NOMO-1 treated with DMSO at 0.1 percent for 48 hours (cell line): ENCODE measurements around the gene NFE2L3.
"Not testable (repeated sequence)": the region's sequence is repeated elsewhere in the genome, so short reads cannot be mapped to it uniquely, and the experiment has no call there.

Experiments used
- DNase-seq: peaks from one replicate; lab custom pipeline; 2025; ENCODE audit not compliant: unreplicated experiment; lab: John Stamatoyannopoulos, UW

The NFE2L3 gene

GRCh38 chr7:26151953-26152781 lies at the start of gene NFE2L3:
NFE2L3 (plus strand) TSS chr7:26152198; CDS start chr7:26152499, 301 bp downstream.
- peak; percentile 86 for DNase-seq

DNA sequence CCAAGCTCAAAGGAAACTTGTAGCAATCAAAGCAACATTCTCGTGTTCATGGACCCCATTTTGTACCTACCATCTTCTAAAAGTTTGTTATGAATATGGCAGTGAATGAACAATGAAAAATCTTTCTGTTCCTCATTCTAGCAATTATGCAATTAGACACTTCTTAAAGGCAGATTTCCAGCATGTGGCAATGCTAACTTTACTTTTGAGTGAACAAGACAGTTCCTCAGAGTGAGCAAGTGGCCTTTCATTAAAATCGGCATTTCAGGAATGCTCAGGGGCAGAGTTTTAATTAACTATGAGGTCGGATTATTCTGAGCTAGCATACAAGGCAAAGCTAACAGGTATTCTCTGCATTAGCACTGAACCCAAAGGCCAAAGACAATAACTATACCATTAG lies 48.4 kb upstream of the NFE2L3 start:
- peak; percentile 86 for DNase-seq

DNA sequence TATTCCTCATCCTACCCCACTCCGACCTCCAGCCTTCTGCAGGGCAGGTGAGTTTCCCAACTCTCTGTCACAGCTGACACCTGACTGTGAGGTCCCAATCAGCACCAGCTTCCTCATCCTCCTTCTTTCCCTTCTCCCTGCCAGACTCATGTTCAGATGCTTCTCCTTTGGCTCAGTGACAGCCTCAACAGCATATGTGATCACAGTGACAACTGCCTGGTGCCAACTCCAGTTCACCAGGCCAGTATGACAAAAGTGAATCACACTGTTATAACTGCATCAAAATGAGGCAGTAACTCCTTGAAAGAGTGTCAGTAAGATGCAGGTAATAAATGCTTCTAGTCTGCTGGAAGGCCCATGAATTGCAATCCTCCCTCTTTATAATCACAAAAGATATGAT lies 46.8 kb upstream of the NFE2L3 start:
- no peak for DNase-seq

DNA sequence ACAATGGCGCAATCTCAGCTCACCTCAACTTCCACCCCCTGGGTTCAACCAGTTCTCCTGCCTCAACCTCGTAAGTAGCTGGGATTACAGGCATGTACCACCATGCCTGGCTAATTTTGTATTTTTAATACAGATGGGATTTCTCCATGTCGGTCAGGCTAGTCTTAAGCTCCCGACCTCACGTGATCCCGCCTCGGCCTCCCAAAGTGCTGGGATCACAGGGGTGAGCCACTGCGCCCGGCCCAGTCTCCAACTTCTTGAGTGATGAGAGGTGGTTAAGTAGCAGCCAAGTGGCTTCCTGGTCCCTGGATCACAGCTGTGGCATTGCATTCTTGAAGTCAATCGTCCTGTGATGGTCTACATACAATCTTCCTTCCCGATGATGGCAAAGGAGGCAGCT lies 46.1 kb upstream of the NFE2L3 start:
- DNase-seq = no peak

- DNase-seq = no peak
Measured at GRCh38 chr7:26112203-26112740, 39.7 kb upstream of the NFE2L3 start.

- no peak for DNase-seq
Measured at GRCh38 chr7:26115650-26116049, 36.3 kb upstream of the NFE2L3 start.

DNA sequence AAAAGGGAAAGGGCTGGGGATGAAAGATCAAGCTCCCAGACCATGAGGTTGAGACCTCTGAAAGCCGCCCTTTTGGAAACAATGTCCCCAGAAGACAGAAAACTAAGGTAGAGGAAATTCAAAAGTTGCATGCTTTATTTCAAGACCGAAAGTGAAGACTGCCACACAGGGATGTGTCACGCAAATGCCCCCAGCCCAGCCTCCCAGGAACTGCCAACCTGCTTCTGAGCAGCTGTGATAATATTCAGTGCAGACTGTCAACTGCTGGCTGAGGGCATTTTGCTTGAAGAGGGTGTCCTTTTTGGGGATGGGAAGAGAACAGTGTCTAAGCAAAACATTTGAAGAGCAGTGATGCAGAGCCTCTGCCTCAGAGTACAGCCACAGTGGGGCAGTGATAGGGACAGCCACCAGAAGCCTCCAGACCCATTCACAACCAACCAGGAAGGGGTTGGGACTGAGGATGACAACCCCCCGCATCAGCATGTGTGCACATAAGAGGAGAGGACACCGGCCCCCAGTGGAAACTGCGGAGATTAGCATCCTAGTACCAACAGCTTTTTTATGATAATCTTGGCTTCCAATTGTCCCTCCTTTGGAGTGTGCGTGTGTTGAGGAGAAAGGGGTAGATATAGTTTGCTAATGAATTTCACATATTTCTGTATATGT lies 34.7 kb upstream of the NFE2L3 start:
- DNase-seq = no peak

DNA sequence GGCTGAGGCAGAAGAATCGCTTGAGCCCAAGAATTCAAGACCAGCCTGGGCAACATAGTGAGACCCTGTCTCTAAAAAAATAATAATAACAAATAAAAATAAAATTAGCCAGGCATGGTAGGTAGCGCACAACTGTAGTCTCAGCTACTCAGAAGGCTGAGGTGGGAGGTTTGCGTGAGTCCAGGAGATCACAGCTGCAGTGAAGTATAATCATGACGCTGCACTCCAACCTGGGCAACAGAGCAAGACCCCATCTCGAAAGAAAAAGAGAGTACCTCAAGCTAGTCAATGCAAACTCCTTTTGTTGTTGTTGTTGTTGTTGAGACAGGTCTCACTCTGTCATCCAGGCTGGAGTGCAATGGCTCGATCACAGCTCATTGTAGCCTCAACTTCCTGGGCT lies 34.0 kb upstream of the NFE2L3 start:
- no peak for DNase-seq

GRCh38 chr7:26122745-26123144 lies 29.3 kb upstream of the NFE2L3 start:
- no peak for DNase-seq

GRCh38 chr7:26124775-26125174 lies 27.2 kb upstream of the NFE2L3 start:
- not testable (repeated sequence) for DNase-seq

GRCh38 chr7:26127411-26127810 lies 24.6 kb upstream of the NFE2L3 start:
- DNase-seq = no peak

DNA sequence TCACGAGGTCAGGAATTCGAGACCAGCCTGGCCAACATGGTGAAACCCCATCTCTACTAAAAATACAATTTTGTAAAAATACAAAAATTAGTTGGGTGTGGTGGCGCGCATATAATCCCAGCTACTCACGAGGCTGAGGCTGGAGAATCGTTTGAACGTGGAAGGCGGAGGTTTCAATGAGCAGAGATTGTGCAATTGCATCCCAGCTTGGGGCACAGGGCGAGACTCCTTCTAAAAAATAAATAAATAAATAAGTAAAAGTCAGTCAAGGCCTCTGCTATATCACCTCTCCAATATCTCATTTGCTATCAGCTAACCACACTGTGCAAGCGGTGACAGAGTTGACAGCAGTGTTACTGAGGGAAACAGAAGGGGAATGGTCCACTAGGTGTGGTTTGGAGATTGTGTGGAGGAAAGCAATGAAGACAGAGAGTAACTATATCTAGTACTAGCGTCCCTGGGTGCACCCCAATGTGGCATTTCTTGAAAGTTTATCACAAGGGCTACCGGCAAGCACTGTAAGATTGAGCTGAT lies 20.9 kb upstream of the NFE2L3 start:
- no peak for DNase-seq

- DNase-seq = no peak
Measured at GRCh38 chr7:26135076-26135475, 16.9 kb upstream of the NFE2L3 start.

DNA sequence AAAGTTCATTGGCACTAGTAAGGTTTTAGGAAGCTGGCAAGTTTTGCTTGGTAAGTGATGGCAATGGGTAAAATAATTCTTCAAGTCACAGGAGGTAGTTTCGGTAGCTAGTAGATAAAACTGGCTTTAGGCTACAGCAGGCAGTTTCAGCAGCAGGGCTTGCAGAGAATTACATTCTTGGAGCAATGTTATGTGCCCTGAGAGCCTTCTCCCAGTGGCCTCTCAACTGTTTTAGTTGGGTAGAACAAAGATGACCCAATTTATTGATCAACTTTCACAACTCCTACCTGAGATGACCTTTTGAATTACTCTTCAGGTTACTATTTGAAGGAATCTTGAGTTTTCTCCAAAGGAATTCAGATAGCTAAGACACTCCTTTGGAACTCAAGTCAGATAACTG lies 16.4 kb upstream of the NFE2L3 start:
- no peak for DNase-seq

- no peak for DNase-seq
Measured at GRCh38 chr7:26136831-26137230, 15.2 kb upstream of the NFE2L3 start.

DNA sequence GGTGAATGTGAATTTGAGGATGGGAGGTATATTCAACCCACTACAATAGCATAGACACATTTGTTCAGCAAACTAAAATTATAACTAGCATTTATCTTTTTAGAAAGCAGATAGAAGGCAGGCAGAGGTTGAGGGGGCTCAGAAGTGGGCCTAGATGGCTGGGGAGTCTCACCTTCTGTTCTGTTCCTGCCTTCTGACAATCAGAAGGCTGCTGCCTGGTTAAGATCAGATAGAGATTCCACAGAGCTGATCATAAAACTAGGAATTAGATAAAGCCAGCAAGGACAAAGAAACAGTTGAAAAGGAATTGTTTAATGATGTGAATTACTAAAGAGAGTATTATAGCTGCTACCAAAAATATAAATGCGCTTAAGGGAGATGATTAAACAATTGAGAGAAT lies 11.6 kb upstream of the NFE2L3 start:
- DNase-seq = no peak

DNA sequence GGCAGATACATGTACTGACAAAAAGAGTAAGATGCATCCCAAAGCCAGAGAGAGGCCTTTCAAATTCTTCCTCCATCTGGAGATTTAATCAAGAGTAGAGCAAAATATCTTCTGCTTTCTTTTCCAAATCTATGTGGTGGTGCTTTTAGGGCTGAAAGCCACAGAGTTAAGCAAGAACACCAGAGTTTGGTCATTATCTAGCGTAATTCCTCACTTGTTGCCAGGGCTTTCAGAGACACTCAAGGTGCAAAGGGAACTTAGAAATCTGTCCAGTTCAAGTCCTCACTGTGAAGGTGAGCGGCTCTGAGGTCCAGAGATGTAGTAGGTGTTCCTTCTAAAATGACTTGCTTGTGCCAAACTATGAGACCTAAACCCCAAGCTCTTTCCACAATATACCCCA lies 10.9 kb upstream of the NFE2L3 start:
- DNase-seq = peak; percentile 86

DNA sequence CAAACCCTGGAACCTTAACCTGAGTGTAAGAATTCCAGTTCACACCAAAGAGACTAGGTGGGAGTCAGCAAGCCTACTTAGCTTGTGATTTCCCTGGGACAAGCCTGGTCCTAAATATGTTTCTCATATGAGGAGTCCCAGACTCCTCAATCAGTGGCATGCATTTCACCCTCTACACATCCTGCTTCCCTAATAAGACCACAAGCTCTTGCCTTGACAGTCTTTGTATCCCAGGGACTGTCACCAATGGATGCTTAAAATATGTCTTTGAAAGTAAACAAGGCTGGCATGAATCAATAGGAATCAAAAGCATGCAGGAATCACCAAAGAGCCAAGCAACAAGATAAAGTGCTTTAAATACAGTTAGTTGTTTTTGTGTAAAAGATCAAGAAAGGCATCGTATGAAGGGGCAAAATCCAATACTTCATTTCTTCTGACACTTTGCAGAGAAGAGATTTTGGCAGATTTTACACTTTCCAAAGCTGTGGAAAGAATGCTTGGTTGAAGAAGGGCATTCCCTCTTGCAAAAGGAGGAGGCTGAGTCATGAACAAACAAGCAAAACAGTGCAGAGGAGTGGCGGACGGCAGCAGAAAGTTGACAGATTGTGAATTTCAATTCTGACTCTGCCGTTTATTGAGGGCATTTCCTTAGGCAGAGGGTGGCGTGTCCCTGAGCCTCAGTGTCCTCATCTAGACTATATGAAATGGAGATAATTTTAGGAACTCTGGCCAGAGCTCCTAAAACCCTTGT lies 8.5 kb upstream of the NFE2L3 start:
- DNase-seq = no peak

GRCh38 chr7:26144184-26145080 lies 7.6 kb upstream of the NFE2L3 start:
- DNase-seq = no peak

DNA sequence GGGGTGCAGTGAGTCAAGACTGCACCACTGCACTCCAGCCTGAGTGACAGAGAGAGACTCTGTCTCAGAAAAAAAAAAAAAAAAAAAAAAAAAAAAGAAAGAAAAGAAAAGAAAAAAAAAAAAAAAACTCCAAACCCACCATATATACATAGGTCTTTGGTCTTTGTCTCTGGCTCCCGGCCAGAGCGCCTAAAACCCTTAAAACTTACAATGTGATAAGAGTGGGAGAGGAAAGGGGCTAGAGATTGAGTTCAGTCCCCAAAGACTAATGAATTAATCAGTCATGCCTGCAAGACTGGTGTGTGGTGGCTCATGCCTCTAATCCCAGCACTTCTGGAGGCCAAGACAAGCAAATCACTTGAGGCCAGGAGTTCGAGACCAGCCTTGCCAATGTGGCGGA lies 6.8 kb upstream of the NFE2L3 start:
- no peak for DNase-seq
